B cell (primary cell): ENCODE data around the gene KIAA1217.

Experiments
- CTCF ChIP-seq: fragments of 200-600 bp; IDR thresholded peaks from one replicate; pipeline ENCODE4 v1.8.0; 2022; ENCODE audit warnings: antibody characterized with exemption, mild to moderate bottlenecking
- EZH2 ChIP-seq: IDR thresholded peaks from 2 replicates; pipeline ENCODE4 v1.6.1; 2012; ENCODE audit warnings: borderline replicate concordance, low read depth, mild to moderate bottlenecking, moderate library complexity, low read length; ENCODE audit not compliant: insufficient read depth, poor library complexity, severe bottlenecking

GRCh38 chr10:24363070-24363469, 154.1 kb downstream of the KIAA1217 start:
- TF ChIP-seq CTCF: no peak
- TF ChIP-seq EZH2: no peak
